T-helper 9 cell (primary cell): ENCODE results near the gene AKAP8L.
A peak's percentile ranks its signal among the peaks of the same experiment; 100 is the strongest.
"Not testable (repeated sequence)": the region's sequence is repeated elsewhere in the genome, so short reads cannot be mapped to it uniquely, and the experiment has no call there.

ENCODE experiments used
- DNase-seq: peaks from one replicate; pipeline ENCODE4 v3.0.0-alpha.2; 2020

Gene AKAP8L

DNA sequence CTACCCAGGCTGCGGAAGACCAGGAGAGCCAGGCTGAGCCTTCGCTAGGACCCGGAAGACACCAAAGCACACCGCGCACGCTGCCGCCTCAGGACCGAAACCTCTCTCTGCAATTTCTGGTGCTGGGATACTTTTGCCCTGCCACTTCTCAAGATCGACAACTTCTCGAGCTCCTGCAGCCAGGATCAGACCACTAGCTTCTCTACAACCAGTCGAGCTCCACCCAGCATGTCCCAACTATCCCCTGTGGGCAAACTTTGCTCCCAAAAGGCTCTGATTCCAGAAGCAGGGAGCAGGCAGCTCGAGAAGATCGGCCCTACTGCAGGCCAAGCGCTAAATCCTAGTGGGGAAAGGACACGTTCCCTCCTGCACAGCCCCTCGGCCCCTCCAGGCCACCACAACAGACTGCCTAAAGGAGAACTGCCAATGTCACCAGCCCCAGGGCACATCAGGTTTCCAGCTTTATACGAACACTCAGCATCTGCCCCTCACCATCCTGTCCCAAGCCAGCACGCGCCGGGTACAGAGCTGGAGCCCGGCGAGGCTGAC, 40.2 kb downstream of the AKAP8L start:
- peak; percentile 34 for DNase-seq

DNA sequence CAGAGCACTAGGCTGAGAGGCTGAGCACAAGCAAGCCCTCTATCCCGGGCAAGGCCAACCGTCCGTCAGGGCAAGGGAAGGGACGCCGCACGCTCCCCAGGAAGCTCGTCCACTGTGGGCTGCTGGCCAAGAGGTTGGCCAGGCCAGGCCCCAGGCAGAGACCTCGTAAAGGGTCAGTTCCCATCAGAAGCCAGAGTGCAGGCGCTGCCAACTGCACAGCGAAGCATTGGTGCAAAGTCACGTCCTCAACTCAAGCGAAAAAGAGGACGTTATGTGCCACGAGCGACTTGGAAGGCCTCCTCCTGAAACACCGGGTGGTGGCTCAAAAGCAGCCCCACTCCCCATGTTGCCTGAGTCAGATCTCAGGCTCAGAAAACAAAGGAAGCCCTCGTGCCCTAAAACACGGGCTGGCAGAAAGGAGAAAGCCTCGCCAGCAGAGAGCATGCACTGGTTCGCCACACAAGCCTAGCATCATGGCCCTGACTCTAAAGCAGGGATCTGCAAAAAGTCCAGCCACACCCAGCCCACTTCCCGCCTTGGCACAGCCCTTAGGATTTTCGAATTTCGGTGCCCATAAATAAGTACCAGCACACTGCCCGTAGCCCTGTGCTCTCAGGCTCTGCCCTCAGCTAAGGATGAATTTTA, 43.9 kb downstream of the AKAP8L start:
- DNase-seq: no peak

DNA sequence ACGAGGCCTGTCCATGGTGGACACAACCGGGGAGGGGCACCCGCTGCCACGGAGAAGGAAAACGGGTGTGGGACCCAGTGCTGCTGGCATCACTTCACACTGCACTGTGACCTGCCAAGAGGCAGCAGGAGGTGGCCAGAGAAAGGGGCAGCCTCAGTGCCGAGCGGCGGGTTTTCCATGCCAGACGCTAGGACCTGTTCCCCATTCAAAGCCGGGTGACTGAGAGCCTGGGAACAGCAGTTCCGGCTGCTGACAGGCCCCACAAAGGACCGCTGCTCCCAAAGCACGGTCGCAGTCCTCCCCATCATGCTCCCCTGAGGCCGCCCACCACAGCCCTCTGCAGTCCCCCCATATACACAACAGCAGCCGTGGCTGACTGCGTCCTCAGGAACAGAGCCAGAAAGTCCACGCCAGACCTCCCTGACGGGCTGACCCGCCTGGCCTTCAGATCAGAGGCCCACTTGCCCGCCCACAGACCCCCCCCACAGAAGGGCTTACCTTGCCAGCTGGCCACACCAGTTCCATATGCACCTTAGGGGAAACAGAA, 44.6 kb downstream of the AKAP8L start:
- DNase-seq: no peak

DNA sequence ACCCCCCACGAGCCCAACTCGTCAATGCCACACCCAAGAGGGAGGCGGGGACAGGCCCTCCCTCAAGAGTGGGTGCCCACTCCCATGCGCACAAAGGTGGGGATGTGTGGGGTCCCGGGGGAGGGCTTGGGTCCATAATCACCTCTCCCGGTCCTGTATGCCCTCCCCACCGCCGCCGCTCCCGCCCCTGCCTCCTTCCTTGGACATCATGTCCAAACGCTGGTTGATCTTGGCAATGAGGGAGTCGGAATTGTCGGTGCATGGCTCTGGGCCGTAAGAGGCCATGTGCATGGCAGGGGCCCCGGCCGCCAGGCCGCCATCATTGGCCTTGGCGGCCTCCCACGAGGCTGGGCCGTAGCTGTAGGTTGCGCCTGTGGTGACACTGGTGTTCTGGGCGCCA, 45.1 kb downstream of the AKAP8L start:
- no peak for DNase-seq

DNA sequence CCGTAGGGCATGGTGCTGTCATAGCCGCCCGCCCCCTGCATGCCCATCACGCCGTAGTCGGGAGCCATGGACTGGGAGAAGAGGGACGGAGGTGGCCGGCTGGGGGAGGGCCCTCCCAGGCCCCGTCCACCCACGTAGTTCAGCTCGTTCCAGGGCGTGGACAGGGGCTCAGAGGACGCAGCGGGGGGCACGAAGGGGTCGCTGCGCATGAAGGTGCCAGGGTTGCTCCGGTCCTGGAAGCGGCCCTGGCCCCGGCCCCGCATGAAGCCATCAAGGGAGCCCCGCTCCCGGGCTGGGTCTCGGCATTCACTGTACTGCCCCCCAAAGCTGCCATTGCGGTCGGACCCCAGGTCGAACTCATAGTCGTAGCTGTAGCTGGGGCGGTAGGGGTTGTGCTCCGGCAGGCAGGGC, 45.9 kb downstream of the AKAP8L start:
- no peak for DNase-seq

DNA sequence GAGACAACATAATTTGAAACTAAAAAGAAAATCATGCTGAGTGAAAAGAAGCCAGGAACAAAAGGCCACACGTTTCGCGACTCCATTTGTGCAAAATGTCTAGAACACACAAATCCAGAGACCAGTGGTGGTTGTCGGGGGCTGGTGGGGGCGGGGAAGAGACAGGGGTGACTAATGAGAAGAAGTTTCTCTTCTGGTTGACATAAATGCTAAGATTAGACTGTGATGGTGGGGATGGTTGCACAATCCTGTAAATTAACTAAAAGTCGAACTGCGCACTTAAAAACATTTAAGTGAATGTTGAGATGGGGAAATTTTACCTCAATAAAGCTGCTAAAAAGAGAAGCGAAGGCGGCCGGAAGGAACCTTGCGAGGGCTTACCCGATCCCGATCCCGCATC, 46.3 kb downstream of the AKAP8L start:
- DNase-seq: no peak

DNA sequence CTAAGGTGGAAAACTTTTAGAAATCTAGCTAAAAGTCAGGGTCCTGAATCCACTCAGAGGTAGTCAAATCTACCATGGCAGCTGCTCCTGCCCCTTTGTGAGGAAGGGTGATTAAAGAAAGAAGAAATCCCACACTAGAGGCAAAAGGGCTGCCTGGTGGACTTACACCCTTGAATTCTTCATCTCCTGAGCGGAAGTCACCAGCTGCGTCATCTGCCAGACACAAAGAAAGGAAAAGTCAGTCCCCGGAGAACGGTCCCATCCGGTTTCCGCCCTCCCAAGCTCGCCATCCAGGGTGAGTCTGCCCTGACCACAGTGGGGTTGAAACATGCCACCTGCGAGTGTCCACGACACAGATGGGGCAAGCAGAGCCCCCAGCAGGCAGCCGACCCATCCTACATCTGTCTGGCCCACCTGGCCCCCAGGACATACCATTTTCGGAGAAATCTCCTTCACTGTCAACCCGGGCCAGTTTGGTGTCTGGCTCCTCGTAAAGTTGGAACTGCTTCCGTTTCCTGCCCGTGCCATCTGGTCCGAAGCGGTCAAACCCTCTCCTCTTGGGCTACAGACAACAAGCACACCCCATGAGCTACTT, 46.9 kb downstream of the AKAP8L start:
- no peak for DNase-seq

DNA sequence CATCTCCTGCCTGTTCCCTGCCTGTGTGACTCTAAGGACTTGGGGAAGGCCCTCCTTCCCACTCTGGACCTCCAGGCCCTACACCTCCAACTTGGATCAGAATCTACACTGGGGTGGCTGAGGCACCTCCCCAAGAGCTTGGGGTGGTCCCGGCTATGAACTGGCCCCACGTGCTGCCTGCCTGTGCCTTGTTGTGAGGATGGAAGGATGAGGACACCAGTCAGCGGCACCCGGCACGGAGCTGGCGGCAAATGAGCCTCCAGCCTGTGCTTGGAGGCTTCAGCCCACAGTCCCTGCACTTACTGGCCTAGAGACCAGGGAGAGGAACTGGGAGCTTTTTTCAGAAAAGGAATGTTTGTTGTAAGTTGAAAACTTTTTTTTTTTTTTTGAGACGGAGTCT, 47.7 kb downstream of the AKAP8L start:
- DNase-seq: no peak

DNA sequence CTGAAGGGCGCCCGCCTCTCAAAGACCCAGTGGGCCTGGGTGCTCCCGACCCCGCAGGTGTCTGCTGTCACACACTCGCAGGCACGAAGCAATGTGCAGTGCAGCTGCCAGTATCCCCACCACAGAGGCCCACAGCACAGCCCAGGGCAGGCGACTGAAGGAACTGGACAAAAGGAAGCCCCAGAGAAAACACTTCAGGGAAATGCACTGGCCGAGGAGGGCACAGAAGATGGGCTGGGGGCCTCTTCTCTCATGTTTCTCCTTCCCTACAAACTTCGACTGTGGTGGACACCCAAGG, 49.2 kb downstream of the AKAP8L start:
- no peak for DNase-seq

DNA sequence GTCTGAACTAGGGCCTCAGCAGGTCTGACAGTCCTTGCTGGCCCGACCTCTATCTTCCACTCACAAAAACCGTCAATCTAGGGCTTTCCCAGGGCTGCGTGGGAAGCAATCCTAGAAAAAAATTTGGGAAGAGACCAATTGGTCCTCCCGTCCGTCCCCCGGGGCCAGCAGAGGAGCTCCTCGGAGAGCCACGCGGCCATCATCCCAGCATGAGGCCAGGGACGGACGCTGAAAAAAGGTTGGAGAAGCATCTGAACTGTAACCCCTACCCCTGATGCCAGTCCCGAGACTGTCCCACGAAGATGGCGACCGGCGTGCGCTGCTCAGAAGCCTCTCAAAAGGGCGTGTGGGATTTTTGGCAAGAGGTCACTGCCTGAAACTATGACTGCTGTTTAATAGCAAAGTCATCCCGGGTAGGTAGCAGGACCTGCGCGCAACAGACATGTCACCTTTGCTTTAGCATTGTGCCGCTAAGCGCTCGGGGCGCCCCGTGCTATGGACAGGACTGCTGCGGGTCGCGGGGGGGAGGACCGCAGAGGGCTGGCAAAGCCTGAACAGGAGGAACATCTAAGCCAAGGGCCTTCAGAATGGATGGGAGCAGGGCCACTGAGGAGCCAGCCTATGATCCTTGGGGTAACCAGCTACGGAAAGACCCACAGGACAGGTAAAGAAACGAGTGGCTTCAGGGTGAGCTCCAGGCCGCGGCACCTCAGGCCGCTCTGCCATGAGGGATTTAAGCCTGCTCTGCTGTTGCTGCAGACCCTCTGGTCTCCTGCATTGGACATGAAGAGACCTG, 49.8 kb downstream of the AKAP8L start:
- no peak for DNase-seq

DNA sequence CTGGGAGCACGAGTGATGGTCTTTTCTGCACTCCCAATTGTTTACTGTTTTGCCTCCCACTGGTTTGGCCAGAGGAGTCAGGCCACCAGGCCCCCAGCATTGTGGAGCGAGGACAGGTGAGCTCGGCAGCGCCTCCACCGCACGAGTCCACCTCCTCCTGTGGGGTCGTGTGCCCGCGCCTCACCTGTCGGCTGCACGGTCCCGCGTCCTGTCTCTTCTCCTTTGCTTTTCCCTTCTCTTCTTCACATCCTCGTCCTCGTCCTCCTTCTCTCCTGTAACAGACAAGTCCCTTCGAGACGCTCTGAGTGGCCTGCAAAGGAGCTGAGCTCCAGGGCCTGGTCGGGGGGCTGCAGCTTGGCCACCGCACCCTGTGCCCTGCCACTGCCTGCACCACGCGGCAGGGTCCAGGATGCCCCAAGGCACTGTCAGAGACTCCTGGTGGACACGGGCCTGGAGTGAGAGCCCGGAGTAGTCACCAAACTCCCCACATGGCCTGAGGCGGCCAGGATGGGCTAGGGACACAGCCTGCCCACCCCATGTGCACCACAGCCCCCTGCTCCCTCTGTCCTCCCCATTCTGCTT, 50.6 kb downstream of the AKAP8L start:
- no peak for DNase-seq

DNA sequence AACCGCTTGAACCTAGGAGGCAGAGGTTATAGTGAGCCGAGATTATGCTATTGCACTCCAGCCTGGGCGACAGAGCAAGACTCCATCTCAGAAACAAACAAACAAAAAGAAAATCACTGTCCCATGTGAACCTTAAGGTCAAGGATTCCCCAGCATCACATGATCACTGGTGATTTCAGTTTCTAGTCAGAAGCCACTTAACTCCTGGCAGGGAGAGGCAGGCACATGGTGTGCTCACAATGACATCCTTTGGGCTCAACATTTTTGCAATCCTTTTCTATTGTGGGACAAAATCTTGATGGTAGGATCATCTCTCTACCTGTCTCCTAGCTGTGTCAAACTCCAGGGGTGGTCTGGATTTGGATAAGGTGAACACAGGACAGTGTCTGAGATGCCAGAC, 51.3 kb downstream of the AKAP8L start:
- DNase-seq: no peak

DNA sequence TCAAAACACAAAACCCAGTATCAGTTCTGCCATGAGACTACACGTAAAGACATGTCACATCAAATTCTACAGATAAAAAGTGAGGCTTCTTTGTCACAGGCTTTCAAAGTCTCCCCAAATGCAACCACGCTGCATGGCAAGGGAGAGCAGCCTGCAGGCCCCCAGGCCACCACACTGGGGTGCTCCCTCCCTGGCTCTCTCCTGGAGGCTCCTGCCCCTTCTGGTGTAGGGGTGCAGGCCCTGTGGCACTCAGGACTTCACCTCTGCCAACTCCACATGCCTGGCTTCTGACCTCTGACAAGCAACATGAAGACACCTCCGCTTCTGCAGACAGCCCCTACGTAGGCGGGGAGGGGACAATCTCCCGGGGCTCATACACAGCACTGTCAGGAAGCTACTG, 53.5 kb downstream of the AKAP8L start:
- DNase-seq: no peak

DNA sequence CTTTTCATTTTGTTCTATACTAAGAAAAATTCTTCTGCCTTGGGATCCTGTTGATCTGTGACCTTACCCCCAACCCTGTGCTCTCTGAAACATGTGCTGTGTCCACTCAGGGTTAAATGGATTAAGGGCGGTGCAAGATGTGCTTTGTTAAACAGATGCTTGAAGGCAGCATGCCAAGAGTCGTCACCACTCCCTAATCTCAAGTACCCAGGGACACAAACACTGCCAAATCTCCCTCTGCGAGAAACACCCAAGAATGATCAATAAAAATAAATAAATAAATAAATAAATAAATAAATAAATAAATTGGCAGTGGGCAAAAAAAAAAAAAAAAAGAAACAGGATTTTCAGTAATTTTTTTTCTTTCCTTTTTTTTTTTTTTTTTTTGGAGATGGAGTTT, 55.0 kb downstream of the AKAP8L start:
- DNase-seq: not testable (repeated sequence)

DNA sequence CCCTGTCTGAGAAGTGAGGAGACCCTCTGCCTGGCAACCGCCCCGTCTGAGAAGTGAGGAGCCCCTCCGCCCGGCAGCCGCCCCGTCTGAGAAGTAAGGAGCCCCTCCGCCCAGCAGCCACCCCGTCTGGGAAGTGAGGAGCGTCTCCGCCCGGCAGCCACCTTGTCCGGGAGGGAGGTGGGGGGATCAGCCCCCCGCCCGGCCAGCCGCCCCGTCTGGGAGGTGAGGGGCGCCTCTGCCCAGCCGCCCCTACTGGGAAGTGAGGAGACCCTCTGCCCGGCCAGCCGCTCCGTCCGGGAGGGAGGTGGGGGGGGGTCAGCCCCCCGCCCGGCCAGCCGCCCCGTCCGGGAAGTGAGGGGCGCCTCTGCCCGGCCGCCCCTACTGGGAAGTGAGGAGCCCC, 55.7 kb downstream of the AKAP8L start:
- DNase-seq: not testable (repeated sequence)

DNA sequence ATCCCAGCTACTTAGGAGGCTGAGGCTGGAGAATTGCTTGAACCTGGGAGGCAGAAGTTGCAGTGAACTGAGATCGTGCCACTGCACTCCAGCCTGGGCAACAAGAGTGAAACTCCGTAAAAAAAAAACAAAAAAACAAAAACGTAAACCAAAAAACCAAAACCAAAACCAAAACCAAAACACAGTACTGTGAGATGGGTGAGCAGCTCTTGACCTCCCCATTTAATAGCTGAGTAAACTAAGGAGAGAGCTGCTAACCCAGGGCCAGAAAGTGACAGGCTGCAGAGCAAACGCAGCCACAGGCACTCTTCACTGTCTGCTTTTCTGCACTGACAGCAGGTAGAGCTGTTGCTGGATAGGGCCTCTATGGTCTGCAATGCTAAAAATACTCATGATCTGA, 58.8 kb downstream of the AKAP8L start:
- not testable (repeated sequence) for DNase-seq

DNA sequence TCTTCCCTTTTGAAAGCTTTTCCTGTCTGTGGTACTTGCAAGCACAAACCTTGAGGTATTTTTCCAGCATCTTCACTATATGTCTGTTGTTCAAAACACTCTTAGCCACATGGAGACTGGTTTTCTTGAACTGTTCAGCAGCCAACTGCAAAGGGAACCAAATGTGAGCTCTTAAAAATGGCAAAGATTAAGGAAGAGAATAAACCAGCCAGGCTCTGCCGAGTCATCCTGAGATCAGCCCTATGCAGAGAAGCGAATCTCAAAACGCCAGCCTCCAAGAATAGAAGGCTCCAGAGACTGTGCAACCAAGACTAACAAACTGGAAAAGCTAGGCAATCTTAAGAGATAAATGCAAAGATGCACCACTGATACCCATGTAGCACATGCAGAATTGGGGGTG, 59.9 kb downstream of the AKAP8L start:
- no peak for DNase-seq

DNA sequence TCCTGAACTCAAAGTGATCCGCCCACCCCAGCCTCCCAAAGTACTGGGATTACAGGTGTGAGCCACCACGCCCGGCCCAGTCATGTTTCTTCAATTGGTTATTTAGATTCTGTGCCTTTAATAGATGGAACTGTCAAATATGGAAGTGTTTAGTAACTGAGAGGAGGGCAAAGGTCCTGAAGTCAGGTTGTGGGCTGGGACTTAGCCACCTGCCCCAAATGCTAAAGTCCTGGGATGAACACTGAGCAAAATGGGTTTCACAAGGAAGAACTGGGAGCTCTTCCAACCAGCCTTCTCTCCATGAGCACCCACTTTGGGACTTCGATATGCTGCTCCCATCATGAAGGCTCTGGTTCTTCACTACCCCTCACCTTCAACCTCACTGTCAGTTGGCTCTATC, 60.9 kb downstream of the AKAP8L start:
- DNase-seq: no peak

DNA sequence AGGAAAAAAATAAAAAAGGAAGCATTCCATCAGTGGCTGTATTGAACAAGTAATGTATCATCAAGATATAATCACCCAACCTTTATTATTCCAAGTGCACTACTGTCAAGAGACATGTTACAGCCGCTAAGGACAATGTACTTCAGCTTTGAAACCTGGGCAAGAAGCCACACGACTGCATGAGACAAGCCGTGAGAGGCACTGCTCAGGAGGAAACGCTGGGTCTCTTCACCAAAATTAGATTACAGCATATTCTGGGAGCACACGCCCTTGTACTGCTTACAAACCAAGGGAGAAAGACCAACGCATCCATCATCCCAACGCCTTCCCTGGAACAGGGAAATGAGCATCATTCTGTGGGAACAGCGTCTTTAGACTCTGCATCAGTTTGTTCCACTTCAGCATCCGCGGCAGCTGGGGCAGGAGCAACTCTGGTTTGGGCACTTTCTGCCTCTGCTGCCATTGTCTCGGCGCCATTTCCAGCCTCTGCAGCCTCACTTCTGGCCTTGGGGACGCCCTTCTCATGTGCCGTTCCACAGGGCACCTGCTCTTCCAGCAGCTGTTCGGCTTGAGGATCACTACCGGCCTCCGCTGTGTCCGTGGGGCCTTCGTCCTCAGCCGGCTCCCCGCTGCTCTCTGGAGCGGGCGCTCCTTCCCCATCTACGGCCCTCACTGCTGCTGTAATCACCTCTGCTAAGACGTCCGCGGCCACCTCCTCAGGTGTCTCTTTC, 64.1 kb downstream of the AKAP8L start:
- no peak for DNase-seq

DNA sequence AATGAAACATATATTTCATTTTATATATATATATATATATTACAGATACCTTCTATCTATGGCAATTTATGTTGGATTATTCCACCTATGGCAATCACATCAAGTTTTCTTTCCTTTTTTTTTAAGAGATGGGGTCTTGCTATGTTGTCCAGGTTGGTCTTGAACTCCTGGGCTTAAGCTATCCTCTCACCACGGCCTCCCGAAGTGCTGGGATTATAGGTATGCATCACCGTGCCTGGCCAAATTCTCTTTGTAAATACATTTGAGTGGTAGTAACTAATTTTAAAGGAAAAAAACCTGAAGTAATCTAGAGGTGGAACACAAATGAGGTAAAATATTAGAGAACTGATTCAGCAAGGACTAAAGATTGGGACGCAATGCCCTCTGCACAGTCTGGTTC, 64.9 kb downstream of the AKAP8L start:
- no peak for DNase-seq

DNA sequence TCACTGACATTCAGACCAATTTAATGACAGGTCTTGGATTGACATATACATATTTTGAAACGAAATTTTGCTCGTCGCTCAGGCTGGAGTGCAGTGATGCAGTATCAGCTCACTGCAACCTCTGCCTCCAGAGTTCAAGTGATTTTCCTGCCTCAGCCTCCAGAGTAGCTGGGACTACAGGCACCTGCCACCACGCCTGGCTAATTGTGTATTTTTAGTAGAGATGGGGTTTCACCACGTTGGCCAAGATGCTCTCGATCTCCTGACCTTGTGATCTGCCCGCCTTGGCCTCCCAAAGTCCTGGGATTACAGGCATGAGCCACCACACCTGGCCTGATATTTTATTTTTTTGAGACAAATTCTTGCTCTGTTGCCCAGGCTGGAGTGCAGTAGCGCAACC, 66.3 kb downstream of the AKAP8L start:
- DNase-seq: not testable (repeated sequence)

DNA sequence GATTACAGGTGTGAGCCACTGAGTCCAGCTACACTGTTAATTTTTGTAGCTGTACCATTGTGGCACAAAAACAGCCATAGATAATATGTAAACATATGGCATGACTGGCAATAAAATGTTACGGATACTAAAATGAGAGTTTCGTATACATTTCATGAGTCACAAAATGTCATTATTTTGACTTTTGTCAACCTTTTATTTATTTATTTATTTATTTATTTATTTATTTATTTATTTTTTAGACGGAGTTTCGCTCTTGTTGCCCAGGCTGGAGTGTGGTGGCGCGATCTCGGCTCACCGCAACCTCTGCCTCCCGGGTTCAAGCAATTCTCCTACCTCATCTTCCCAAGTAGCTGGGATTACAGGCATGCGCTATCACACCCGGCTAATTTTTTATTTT, 77.5 kb downstream of the AKAP8L start:
- DNase-seq: not testable (repeated sequence)

DNA sequence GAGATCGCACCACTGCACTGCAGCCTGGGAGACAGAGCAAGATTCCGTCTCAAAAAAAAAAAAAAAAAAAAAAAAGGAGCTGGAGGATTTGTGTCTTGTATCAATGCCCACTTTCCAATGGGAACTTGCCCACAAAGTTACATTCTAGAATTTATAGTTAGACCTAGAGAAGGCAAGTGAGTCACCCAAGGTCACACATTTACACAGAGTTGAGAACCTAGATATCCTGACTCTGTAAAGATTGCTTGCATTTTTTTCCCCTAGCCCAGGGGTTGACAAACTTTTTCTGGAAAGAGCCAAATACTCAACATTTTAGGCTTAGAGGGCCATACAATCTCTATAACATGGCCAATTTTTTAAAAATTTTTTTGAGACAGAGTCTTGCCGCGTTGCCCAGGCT, 78.7 kb downstream of the AKAP8L start:
- no peak for DNase-seq
